Ishikawa (cell line): Measurements from ENCODE around the gene BBS7.

ENCODE experiments used
- CREB1 ChIP-seq: IDR thresholded peaks from 2 replicates; pipeline ENCODE4 v1.6.1; 2012; ENCODE audit warnings: low read depth
- EGR1 ChIP-seq: IDR thresholded peaks from 2 replicates; pipeline ENCODE4 v1.6.1; 2012
- EP300 ChIP-seq: IDR thresholded peaks from 2 replicates; pipeline ENCODE4 v1.6.1; 2012; ENCODE audit warnings: borderline replicate concordance
- FOXM1 ChIP-seq: IDR thresholded peaks from 2 replicates; pipeline ENCODE4 v1.6.1; 2012; ENCODE audit warnings: low read depth, borderline replicate concordance
- TCF12 ChIP-seq: IDR thresholded peaks from 2 replicates; pipeline ENCODE4 v1.6.1; 2012; ENCODE audit warnings: low read depth
- TEAD4 ChIP-seq: IDR thresholded peaks from 2 replicates; pipeline ENCODE4 v1.6.1; 2012
- YY1 ChIP-seq: IDR thresholded peaks from 2 replicates; pipeline ENCODE4 v1.6.1; 2012; ENCODE audit warnings: low read depth
- ZBTB7A ChIP-seq: IDR thresholded peaks from 2 replicates; pipeline ENCODE4 v1.6.1; 2012; ENCODE audit warnings: low read depth
- TF ChIP-seq, protein P1 (sequence below): IDR thresholded peaks from 2 replicates; pipeline ENCODE4 v1.6.1; 2012; ENCODE audit warnings: low read depth, mild to moderate bottlenecking

DNA sequence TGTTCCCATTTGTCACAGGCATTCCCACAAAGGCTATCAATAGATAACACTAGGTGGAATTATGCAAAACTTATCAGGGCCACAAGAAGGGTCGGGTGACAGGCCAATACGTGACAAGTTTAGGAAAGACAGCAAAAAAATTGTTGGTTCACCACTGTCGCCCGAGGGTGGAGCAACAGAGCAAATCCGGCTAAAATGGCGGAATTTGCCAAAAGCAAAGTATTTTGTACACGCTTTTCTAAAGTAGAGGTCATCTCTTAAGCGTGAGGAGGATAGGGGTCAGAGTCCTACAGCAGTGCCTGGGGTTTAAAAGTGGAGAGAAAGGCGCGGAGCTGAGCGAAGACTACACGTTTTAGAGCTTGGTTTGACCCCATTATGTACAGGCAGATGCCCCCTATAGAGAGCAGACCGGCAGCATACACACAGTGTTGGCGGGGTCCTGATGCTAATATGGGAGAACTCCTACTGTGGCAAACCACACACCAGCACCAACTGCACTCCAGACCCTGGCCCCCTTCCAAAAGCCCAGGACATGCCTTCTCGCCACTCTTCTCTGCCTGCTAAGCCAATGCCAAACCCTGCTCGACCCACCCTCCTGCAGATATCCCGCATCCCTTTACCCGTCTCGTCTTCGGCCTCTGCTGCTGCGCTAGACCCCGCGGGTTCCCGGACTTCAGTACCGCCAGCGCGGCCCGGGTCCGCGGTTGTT, 47.3 kb downstream of the BBS7 start:
- TF ChIP-seq CREB1 (no peak), YY1 (peak; percentile 80), EP300 (no peak), ZBTB7A (no peak), FOXM1 (no peak), TEAD4 (no peak), TCF12 (no peak), EGR1 (no peak)
- TF ChIP-seq, protein P1, sequence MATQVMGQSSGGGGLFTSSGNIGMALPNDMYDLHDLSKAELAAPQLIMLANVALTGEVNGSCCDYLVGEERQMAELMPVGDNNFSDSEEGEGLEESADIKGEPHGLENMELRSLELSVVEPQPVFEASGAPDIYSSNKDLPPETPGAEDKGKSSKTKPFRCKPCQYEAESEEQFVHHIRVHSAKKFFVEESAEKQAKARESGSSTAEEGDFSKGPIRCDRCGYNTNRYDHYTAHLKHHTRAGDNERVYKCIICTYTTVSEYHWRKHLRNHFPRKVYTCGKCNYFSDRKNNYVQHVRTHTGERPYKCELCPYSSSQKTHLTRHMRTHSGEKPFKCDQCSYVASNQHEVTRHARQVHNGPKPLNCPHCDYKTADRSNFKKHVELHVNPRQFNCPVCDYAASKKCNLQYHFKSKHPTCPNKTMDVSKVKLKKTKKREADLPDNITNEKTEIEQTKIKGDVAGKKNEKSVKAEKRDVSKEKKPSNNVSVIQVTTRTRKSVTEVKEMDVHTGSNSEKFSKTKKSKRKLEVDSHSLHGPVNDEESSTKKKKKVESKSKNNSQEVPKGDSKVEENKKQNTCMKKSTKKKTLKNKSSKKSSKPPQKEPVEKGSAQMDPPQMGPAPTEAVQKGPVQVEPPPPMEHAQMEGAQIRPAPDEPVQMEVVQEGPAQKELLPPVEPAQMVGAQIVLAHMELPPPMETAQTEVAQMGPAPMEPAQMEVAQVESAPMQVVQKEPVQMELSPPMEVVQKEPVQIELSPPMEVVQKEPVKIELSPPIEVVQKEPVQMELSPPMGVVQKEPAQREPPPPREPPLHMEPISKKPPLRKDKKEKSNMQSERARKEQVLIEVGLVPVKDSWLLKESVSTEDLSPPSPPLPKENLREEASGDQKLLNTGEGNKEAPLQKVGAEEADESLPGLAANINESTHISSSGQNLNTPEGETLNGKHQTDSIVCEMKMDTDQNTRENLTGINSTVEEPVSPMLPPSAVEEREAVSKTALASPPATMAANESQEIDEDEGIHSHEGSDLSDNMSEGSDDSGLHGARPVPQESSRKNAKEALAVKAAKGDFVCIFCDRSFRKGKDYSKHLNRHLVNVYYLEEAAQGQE: no peak
